Breast epithelium (tissue), 3 donors: ENCODE measurements around the gene SELENOS.

Experiments used
- CTCF ChIP-seq, 3 donors: fragments of 450-650 bp; IDR thresholded peaks; one replicate each; pipeline ENCODE4 v1.5.1; 2016 to 2017; ENCODE audit warnings: antibody characterized with exemption in 3 of 3, mild to moderate bottlenecking in 3 of 3, moderate library complexity in 3 of 3
- POLR2AphosphoS5 ChIP-seq, 3 donors: sonication (generic); formaldehyde crosslinking; IDR thresholded peaks; one replicate each; pipeline ENCODE4 v1.6.1; 2017; ENCODE audit warnings: antibody characterized with exemption in 3 of 3

- no peak for TF ChIP-seq CTCF (IDR thresholded peaks at IDR 0.05)
- TF ChIP-seq POLR2AphosphoS5 (IDR thresholded peaks at IDR 0.05), result no peak
Measured at GRCh38 chr15:101228313-101228712, 49.0 kb downstream of the SELENOS start.
